Natural killer cell (primary cell): Measurements from ENCODE around the gene APC2. TPM values are rescaled to one million over a fixed set of nuclear protein-coding genes. Genes with fewer than 3 reads are reported as not detected.
A peak's percentile ranks its signal among the peaks of the same experiment; 100 is the strongest.

Source experiments
- ATAC-seq, 3 donors: fragments of 150-1000 bp in 2 of 3; fragments of 200-7000 bp in 1 of 3; cut with Tn5 transposase; 1 replicate in 1 of 3; 2 replicates in 2 of 3; pipeline ENCODE4 v1.10.0; 2021; ENCODE audit warnings: mild to moderate bottlenecking in 2 of 3, moderate library complexity in 2 of 3
- DNase-seq, 2 donors: peaks; one replicate each; pipeline versions ENCODE4 v3.0.0 to v3.0.0-alpha.2; 2013 to 2021; ENCODE audit warnings: mixed read lengths in 1 of 2
- H3K27ac ChIP-seq: one replicate; pipeline ENCODE4 v1.5.1; 2013; ENCODE audit warnings: mild to moderate bottlenecking, low read length
- H3K27me3 ChIP-seq: one replicate; pipeline ENCODE4 v1.6.1; 2013; ENCODE audit warnings: low read length; ENCODE audit not compliant: control insufficient read depth, insufficient read depth
- H3K36me3 ChIP-seq: one replicate; pipeline ENCODE4 v1.6.1; 2013; ENCODE audit warnings: low read length; ENCODE audit not compliant: control insufficient read depth, insufficient read depth
- H3K4me1 ChIP-seq: one replicate; pipeline ENCODE4 v1.6.1; 2013; ENCODE audit warnings: low read length; ENCODE audit not compliant: control insufficient read depth, insufficient read depth
- H3K4me3 ChIP-seq: one replicate; pipeline ENCODE4 v1.5.1; 2013; ENCODE audit warnings: low read length
- H3K9me3 ChIP-seq: one replicate; pipeline ENCODE4 v1.6.1; 2013; ENCODE audit warnings: low read length; ENCODE audit not compliant: control insufficient read depth, insufficient read depth
- H3K27ac Mint-ChIP-seq, 2 donors: one replicate each; pipeline ENCODE4 v1.8.0; 2022; ENCODE audit warnings: mild to moderate bottlenecking in 2 of 2, mixed read lengths in 2 of 2, moderate library complexity in 1 of 2
- H3K27me3 Mint-ChIP-seq, 2 donors: one replicate each; pipeline ENCODE4 v1.8.0; 2022; ENCODE audit warnings: low read depth in 2 of 2, mixed read lengths in 2 of 2
- H3K36me3 Mint-ChIP-seq: one replicate; pipeline ENCODE4 v1.8.0; 2022; ENCODE audit warnings: mixed read lengths
- H3K4me1 Mint-ChIP-seq, 2 donors: one replicate each; pipeline ENCODE4 v1.8.0; 2022; ENCODE audit warnings: mixed read lengths in 2 of 2
- H3K4me3 Mint-ChIP-seq: one replicate; pipeline ENCODE4 v1.8.0; 2022; ENCODE audit warnings: mild to moderate bottlenecking, moderate library complexity, mixed read lengths
- H3K9me3 Mint-ChIP-seq, 2 donors: one replicate each; pipeline ENCODE4 v1.8.0; 2022; ENCODE audit warnings: mixed read lengths in 2 of 2
- CTCF ChIP-seq: fragments of 200-600 bp; IDR thresholded peaks from one replicate; pipeline ENCODE4 v1.8.0; 2022; ENCODE audit warnings: antibody characterized with exemption
- WGBS: methylation state at CpG from one replicate; pipeline ENCODE4 v1.1.7; 2013; ENCODE audit warnings: missing lambda C conversion rate; ENCODE audit not compliant: insufficient coverage; 5-methylcytosine and 5-hydroxymethylcytosine counted together
- intact Hi-C: fragments of 100-400 bp; cut with micrococcal nuclease; formaldehyde crosslinking; loops from one replicate; pipeline ENCODE4 v1.14.2; 2022
- total RNA-seq, 4 donors: library from RNA; stranded (reverse); fragments of 120-200 nt in 1 of 4; gene quantifications; one replicate each; pipeline versions ENCODE4 v1.2.3 to v1.2.4, GENCODE V29; 2013 to 2022

Gene APC2
- total RNA-seq, 3 donors from 2014 or later (not counting 1 experiment from before 2014, with no cell fraction given): 0.14 to 0.58 (median 0.27) TPM

- peaks cover 9% of the 10 kb centered on the region for H3K9me3 ChIP-seq
- ATAC-seq (no peak), DNase-seq (no peak)
- Mint-ChIP-seq H3K9me3 (no peaks in the 10 kb centered on the region), H3K4me3 (no peak overlapping the region), H3K27me3 (peaks cover 9 to 24% of the 10 kb centered on the region in 2 donors), H3K4me1 (peaks cover 10 to 16% of the 10 kb centered on the region in 2 donors), H3K27ac (no peak overlapping the region), H3K36me3 (no peaks in the 10 kb centered on the region)
- no peak overlapping the region for H3K4me3 ChIP-seq
- no peak for TF ChIP-seq CTCF
- no peak overlapping the region for H3K27ac ChIP-seq
- WGBS: 56% methylated on average over 21 of the region's 23 CpGs
- peaks cover 27% of the 10 kb centered on the region for H3K4me1 ChIP-seq
- intact Hi-C loops: no loop called here
- peaks cover 11% of the 10 kb centered on the region for H3K27me3 ChIP-seq
- H3K36me3 ChIP-seq: no peaks in the 10 kb centered on the region
Observed at GRCh38 chr19:1503925-1504773, 54.2 kb downstream of the APC2 start.

GRCh38 chr19:1505012-1505411 lies 55.1 kb downstream of the APC2 start:
- H3K27ac ChIP-seq: no peak overlapping the region
- Mint-ChIP-seq H3K4me3 (no peak overlapping the region), H3K9me3 (no peaks in the 10 kb centered on the region), H3K27me3 (peaks cover 12 to 26% of the 10 kb centered on the region in 2 donors), H3K36me3 (no peaks in the 10 kb centered on the region), H3K4me1 (peaks cover 10 to 18% of the 10 kb centered on the region in 2 donors), H3K27ac (no peak overlapping the region)
- peaks cover 11% of the 10 kb centered on the region for H3K27me3 ChIP-seq
- TF ChIP-seq CTCF: no peak
- H3K36me3 ChIP-seq: no peaks in the 10 kb centered on the region
- WGBS: 76% methylated on average over 8 of the region's 8 CpGs
- H3K4me1 ChIP-seq: peaks cover 27% of the 10 kb centered on the region
- H3K9me3 ChIP-seq: peaks cover 9% of the 10 kb centered on the region
- ATAC-seq (no peak), DNase-seq (no peak)
- intact Hi-C loops: no loop called here
- H3K4me3 ChIP-seq: no peak overlapping the region

- intact Hi-C loops: no loop called here
- no peak for TF ChIP-seq CTCF
- Histone ChIP-seq H3K9me3 (peaks cover 9% of the 10 kb centered on the region), H3K27ac (no peak overlapping the region), H3K27me3 (peaks cover 11% of the 10 kb centered on the region), H3K4me3 (no peak overlapping the region), H3K36me3 (no peaks in the 10 kb centered on the region), H3K4me1 (peaks cover 27% of the 10 kb centered on the region)
- H3K36me3 Mint-ChIP-seq: no peaks in the 10 kb centered on the region
- no peak for ATAC-seq
- H3K4me3 Mint-ChIP-seq: no peak overlapping the region
- no peak for DNase-seq
- H3K27me3 Mint-ChIP-seq: peaks cover 15 to 33% of the 10 kb centered on the region in 2 donors
- H3K27ac Mint-ChIP-seq: peak overlapping the region in 1 of 2 donors; percentile 36
- no peaks in the 10 kb centered on the region for H3K9me3 Mint-ChIP-seq
- H3K4me1 Mint-ChIP-seq: peaks cover 10 to 20% of the 10 kb centered on the region in 2 donors
- WGBS: 91% methylated on average over 45 of the region's 45 CpGs
Observed at GRCh38 chr19:1505991-1506881, 56.3 kb downstream of the APC2 start.
